ENCODE data around the gene RIC1.

The RIC1 gene

DNA sequence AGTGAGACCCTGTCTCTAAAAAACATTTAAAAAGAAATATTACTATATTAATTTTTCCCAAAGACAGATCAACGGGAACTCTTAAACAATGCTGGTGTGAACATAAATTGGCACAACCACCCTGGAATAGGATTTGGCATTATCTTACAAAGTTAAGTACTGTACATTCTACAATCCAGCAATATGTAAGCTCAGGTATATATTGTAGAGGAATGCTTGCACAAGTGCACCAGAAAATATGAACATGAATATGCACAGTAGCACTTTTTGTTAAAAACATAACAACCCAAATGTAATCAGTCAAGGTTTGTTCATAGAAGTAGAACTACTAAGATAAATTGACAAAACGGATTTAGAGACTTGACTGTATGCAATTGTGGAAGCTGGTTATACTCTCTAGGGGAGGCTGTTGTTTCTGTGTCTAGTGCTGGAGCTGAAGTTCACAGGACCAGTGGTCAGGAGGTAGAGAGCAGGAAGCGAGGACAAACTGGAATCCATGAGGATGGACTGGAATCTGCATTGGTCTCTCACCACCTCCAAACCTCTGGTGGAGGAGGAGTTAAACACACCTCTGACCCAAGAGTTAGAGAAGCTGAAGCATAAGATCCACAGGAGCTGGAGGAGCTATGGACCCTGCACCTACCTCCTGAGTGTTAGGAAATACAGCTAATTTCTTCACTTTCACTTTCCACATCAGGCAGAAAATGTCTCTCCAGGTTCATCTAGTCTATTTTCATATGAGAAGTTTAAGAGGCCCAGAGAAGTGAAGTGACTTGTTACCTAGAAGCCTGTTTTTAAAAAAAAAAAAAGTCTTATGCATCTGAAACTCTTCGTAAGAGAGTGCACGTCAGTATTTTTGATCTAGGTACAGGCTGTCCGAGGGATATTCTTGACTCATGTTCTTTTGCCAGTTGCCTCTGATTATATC is 20.3 kb upstream of the RIC1 start:
- Histone ChIP-seq H3K36me3 (ENCODE audit: insufficient read depth, low read length) (no peaks in the 10 kb centered on the region; the same call in 1 of the 2 replicates), H3F3A (ENCODE audit: insufficient read depth, low read length) (no peaks in the 10 kb centered on the region), H4K20me1 (ENCODE audit: insufficient read depth, low read length) (no peaks in the 10 kb centered on the region), H3K9me2 (ENCODE audit: low read depth, low read length) (no peaks in the 10 kb centered on the region), H3K79me2 (ENCODE audit: insufficient read depth, low read length) (no peaks in the 10 kb centered on the region), H3K27ac (ENCODE audit: low read depth, low read length, poor library complexity, severe bottlenecking) (peak overlapping the region; percentile 67), H3K4me3 (ENCODE audit: low read depth, low read length, poor library complexity, severe bottlenecking) (peak overlapping the region; percentile 53), H2AFZ (ENCODE audit: low read length) (0 out of 2 replicates have a peak overlapping the region, but pooled peaks have one; percentile 29), H3K27me3 (ENCODE audit: insufficient read depth, low read length) (no peaks in the 10 kb centered on the region), H3K4me1 (ENCODE audit: insufficient read depth, low read length, severe bottlenecking) (peaks cover 24% of the 10 kb centered on the region), H3K4me2 (ENCODE audit: low read length) (peak overlapping the region; percentile 64), H3K9me3 (ENCODE audit: low read length) (peaks cover 5% of the 10 kb centered on the region), H3K9ac (ENCODE audit: low read length) (peak overlapping the region; percentile 48)
- no peak for TF ChIP-seq EZH2 (IDR thresholded peaks at IDR 0.05; ENCODE audit: borderline replicate concordance, low read length)
- TF ChIP-seq CTCF (IDR thresholded peaks at IDR 0.05; ENCODE audit: low read length): peak; percentile 19; the same call in 1 of the 2 replicates

DNA sequence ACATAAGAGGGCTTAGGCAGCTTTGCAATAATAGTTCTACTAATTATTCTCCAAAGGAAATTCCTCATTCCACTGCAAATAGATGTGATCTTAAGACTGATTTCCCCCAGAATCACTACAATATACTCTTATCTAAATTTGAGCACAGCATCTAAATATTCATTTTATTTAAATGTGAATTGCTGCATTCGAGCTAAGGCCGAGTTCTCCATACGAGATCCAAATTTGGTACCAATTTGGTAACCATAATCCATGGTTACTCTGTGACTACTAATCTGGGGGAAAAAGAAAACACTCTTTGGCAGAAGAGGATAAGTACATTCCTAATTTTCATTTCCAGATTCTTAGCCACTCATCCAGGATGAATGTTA is 19.7 kb upstream of the RIC1 start:
- H2AFZ ChIP-seq (ENCODE audit: low read length): no peak overlapping the region
- H3K27ac ChIP-seq (ENCODE audit: low read depth, low read length, poor library complexity, severe bottlenecking): peak overlapping the region; percentile 67
- H3K9me2 ChIP-seq (ENCODE audit: low read depth, low read length): no peaks in the 10 kb centered on the region
- no peaks in the 10 kb centered on the region; the same call in 1 of the 2 replicates for H3K36me3 ChIP-seq (ENCODE audit: insufficient read depth, low read length)
- peaks cover 5% of the 10 kb centered on the region for H3K9me3 ChIP-seq (ENCODE audit: low read length)
- peak overlapping the region; percentile 48 for H3K9ac ChIP-seq (ENCODE audit: low read length)
- no peaks in the 10 kb centered on the region for H4K20me1 ChIP-seq (ENCODE audit: insufficient read depth, low read length)
- peak overlapping the region; percentile 53 for H3K4me3 ChIP-seq (ENCODE audit: low read depth, low read length, poor library complexity, severe bottlenecking)
- H3K4me2 ChIP-seq (ENCODE audit: low read length): peak overlapping the region; percentile 64
- no peaks in the 10 kb centered on the region for H3F3A ChIP-seq (ENCODE audit: insufficient read depth, low read length)
- no peaks in the 10 kb centered on the region for H3K27me3 ChIP-seq (ENCODE audit: insufficient read depth, low read length)
- H3K79me2 ChIP-seq (ENCODE audit: insufficient read depth, low read length): no peaks in the 10 kb centered on the region
- peaks cover 24% of the 10 kb centered on the region for H3K4me1 ChIP-seq (ENCODE audit: insufficient read depth, low read length, severe bottlenecking)
- TF ChIP-seq CTCF (IDR thresholded peaks at IDR 0.05; ENCODE audit: low read length) (no peak), EZH2 (IDR thresholded peaks at IDR 0.05; ENCODE audit: borderline replicate concordance, low read length) (no peak)

DNA sequence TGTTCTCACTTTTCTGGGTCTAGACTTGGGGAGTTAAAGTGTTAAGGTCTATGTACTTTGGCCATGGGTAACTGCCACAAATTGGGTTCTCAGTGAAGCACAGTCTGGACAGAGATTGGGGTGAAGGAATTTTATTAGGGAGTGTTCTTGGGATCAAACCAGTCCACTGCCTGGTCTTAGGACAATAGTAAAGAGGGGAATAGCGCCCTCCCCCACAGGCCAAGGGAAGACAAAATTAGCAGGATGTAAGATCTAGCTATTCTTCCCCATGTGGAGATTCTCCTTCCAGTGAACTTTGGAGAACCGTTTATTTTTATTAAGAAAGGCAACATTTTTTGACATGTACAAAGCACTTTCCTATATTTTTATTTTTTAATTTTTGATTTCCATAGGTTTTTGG is 18.4 kb upstream of the RIC1 start:
- no peaks in the 10 kb centered on the region for H3F3A ChIP-seq (ENCODE audit: insufficient read depth, low read length)
- no peak overlapping the region for H3K9ac ChIP-seq (ENCODE audit: low read length)
- H3K79me2 ChIP-seq (ENCODE audit: insufficient read depth, low read length): no peaks in the 10 kb centered on the region
- H3K36me3 ChIP-seq (ENCODE audit: insufficient read depth, low read length): no peaks in the 10 kb centered on the region; the same call in 1 of the 2 replicates
- no peak overlapping the region for H3K4me3 ChIP-seq (ENCODE audit: low read depth, low read length, poor library complexity, severe bottlenecking)
- no peak for TF ChIP-seq EZH2 (IDR thresholded peaks at IDR 0.05; ENCODE audit: borderline replicate concordance, low read length)
- no peak for TF ChIP-seq CTCF (IDR thresholded peaks at IDR 0.05; ENCODE audit: low read length)
- no peaks in the 10 kb centered on the region for H3K27me3 ChIP-seq (ENCODE audit: insufficient read depth, low read length)
- peaks cover 24% of the 10 kb centered on the region for H3K4me1 ChIP-seq (ENCODE audit: insufficient read depth, low read length, severe bottlenecking)
- no peaks in the 10 kb centered on the region for H4K20me1 ChIP-seq (ENCODE audit: insufficient read depth, low read length)
- no peaks in the 10 kb centered on the region for H3K9me2 ChIP-seq (ENCODE audit: low read depth, low read length)
- H3K9me3 ChIP-seq (ENCODE audit: low read length): peaks cover 5% of the 10 kb centered on the region
- H3K27ac ChIP-seq (ENCODE audit: low read depth, low read length, poor library complexity, severe bottlenecking): no peak overlapping the region
- no peak overlapping the region for H3K4me2 ChIP-seq (ENCODE audit: low read length)
- H2AFZ ChIP-seq (ENCODE audit: low read length): no peak overlapping the region
